ENCODE results near the gene SLC2A14.
"Not testable (repeated sequence)": the region's sequence is repeated elsewhere in the genome, so short reads cannot be mapped to it uniquely, and the experiment has no call there.

Gene SLC2A14

DNA sequence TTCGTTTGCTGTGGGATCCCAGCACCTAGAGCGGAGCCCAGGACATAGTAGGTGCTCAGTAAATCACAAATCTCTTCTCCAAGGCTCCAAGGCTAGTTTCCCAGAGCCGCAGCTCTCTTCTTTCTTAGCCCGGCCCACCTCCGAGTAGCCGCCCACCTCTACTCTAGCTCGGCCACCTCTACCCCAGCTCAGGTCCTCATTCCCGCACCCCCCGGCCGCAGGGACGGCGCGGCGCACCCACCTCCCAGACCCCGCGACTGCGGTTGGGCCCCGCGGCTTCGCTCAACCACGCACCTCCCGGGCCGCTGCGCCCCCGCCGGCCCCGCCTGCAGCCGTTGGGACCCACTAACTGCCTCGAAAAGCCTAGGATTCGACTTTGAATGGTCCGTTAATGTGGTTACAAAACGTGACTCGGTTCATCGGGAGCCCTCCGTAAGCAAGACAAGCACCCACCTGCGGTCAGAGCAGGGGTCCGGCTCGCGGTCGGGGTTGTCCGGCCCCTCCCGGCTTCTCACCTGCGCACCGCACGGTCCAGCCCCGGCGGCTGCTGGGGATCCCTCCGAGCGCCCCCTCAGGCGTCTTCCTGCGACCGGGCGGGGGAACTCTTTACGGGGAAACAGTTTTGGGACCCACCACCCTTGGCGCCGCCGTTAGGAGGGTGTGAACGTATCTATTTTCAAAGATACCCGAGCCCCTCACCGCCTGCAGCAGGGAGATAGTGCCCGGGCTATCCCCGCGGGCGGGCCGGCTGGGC lies at the start of gene SLC2A14:
SLC2A14 (minus strand) TSS at position 350 of the 754 bp plus-strand sequence. CDS start 3,035 bp downstream, outside the sequence.
- DNase-seq (ENCODE audit: low read depth in 2 of 2): no peak

DNA sequence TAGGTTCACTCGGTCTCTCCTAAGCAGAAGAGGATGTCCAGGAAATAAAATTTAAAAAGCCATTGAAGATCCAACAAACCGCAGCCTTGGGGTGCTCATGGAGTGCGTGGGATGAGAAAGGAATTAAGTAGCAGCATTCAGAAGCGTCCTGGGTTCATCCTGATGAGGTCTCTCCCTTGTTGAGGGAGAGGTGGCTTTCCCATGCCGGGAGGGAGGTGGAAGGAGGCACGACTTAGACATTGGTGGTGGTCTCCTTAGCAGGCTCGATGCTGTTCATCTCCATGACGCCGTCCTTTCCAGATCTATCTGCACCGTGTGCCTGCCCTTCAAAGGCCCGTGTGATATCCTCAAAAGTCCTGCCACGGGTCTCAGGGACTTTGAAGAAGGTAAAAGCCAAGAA lies 48.5 kb upstream of the SLC2A14 start:
- DNase-seq (ENCODE audit: low read depth in 2 of 2): not testable (repeated sequence)

DNA sequence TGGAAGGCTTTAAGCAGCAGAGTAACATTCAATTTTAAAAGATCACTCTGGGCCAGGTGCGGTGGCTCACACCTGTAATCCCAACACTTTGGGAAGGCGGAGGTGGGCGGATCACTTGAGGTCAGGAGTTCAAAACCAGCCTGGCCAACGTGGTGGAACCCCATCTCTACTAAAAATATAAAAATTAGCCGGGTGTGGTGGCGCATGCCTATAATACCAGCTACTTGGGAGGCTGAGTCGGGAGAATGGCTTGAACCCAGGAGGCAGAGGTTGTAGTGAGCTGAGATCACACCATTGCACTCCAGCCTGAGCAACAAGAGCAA lies 45.5 kb upstream of the SLC2A14 start:
- not testable (repeated sequence) for DNase-seq (ENCODE audit: low read depth in 2 of 2)

DNA sequence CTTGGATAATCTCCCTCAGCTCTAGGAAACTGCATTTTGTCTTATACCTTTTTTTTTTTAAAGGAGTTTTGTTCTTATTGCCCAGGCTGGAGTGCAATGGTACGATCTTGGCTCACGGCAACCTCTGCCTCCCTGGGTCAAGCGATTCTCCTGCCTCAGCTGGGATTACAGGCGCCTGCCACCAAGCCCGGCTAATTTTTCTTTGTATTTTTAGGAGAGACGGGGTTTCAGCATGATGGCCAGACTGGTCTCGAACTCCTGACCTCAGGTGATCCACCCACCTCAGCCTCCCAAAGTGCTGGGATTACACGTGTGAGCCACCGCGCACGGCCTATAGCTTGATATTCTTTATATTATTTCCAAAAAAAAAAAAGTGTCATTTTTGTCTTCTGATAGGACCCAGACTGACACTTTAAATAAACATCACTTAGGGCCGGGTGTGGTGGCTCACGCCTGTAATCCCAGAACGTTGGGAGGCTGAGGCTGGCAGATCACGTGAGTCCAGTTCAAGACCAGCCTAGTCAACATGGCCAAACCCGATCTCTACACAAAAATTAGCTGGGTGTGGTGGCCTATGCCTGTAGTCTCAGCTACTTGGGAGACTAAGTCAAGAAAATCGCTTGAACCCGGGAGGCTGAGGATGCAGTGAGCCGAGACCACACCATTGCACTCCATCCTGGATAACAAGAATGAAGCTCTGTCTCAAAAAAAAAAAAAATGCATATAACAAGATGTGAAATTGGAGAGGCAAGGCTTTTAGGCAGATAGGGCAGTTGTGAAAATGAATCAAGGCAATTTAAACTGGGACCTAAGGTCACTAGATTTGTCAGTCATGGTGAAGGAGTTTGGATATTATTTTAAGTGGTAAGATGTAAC lies 44.9 kb upstream of the SLC2A14 start:
- DNase-seq (ENCODE audit: low read depth in 2 of 2): no peak

DNA sequence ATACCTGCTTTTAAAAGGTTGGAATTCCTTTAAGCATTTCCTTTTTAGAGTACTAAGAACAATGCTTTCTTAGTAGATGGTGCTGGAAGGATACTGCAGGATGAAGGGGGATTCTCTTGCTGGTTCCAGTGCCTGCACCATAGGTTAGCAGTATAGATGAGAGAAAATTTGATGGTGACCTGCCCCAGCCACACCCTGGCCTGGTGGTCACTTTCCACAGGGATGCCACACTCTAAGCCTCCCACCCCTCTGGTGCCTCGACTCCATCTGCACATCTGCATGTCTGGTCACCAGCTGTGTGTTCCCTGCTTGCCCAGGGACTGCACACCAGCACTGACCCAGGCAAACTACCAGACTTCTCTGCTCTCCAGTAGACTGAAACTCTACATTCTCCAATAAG lies 44.2 kb upstream of the SLC2A14 start:
- no peak for DNase-seq (ENCODE audit: low read depth in 2 of 2)

DNA sequence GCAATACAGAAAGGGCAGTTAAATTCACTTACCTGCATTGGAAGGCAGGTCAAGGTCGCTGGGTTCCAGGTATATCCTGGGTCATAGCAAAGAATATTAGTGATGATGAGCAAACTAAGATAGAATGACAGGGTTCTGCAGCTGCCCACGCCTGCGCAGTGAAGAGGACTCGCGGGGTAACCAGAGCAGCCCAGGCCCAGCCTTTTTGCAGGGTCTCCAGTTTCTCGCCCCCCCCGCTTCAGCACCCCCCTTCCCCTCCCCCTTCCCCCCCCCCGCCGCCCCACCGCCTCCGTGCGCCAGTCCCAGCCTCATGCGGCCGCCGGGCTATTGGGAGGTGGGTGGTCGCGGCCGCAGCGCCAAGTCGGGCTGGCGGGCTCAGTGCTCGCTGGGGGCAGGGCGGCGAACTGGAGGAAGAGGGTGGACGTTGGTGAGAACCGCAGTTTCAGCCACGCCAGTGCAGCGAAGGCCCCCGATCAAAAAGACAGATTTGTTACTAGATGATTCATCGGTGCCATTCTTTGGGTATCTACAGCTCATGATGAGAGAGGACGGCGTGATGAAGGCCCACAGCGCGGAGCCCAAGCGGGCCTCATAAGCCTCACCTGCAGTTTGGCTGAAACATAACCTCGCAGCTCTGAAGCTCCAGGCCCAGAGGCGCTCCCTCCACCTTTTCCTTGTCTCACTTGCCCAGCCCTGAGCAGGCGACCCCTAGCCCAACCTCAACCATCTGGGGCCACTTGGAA lies 43.1 kb upstream of the SLC2A14 start:
- no peak for DNase-seq (ENCODE audit: low read depth in 2 of 2)

DNA sequence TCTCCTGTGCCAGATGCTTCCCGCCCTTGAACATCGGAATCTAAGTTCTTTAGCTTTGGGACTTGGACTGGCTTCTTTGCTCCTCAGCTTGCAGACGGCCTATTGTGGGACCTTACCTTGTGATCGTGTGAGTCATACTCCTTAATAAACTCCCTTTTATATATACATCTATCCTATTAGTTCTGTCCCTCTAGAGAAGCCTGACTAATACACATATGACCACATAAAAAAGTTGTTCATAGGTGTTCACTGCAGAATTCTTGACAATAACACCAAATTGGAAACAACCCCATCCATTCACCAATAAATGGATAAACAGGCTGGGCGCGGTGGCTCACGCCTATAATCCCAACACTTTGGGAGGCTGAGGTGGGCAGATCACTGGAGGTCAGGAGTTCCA lies 37.4 kb upstream of the SLC2A14 start:
- DNase-seq (ENCODE audit: low read depth in 2 of 2): not testable (repeated sequence)

- peak in 1 of 2 donors; percentile 10 for DNase-seq (ENCODE audit: low read depth in 2 of 2)
These were observed 34.3 kb upstream of the SLC2A14 start for GRCh38 chr12:7907009-7907408.

DNA sequence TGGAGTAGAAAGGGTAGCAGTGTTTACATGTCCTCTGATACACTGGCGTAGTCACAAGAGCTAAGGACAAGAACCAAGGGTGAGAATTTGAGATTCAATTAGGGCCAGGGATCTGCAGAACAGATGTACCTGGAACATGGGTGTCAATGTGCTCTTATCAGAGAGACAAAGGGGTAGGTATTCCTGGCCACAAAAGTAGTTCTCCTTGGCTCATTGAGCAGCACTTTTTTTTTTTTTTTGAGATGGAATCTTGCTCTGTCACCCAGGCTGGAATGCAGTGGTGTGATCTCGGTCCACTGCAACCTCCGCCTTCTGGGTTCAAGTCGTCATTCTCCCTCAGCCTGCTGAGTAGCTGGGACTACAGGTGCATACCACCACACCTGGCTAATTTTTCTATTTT lies 33.6 kb upstream of the SLC2A14 start:
- DNase-seq (ENCODE audit: low read depth in 2 of 2): not testable (repeated sequence)

- DNase-seq (ENCODE audit: low read depth in 2 of 2): not testable (repeated sequence)
These were observed 32.9 kb upstream of the SLC2A14 start for GRCh38 chr12:7905600-7906125.

DNA sequence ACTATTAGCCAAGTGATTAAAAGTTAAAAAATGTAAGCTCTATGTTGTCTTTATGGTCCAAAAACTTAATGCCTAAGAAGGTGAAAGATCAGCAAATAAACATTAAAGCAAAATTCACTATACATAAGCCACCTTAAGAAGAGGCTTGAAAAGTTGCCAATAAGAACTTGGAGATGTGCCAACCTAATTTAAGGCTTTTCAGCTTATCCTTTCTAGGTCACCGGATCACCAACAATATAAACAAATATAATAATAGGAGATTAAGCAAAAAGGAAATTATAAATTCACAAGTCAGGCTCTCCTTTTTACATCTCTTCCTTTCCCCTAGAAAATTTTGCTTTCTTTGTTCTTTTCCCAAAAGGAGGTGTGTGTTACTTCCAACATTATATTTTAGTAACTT lies 32.4 kb upstream of the SLC2A14 start:
- no peak for DNase-seq (ENCODE audit: low read depth in 2 of 2)

DNA sequence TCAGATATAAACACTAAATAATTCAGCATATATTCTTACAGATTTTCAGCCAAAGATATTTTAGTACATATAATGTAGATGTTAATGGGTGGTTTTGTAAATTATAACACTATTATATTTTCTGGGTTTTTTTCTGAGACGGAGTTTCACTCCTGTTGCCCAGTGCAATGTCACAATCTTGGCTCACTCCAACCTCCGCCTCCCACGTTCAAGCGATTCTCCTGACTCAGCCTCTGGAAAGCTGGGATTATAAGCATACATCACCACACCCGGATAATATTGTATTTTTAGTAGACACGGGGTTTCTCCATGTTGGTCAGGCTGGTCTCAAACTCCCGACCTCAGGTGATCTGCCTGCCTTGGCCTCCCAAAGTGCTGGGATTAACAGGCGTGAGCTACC lies 29.7 kb upstream of the SLC2A14 start:
- not testable (repeated sequence) for DNase-seq (ENCODE audit: low read depth in 2 of 2)

DNA sequence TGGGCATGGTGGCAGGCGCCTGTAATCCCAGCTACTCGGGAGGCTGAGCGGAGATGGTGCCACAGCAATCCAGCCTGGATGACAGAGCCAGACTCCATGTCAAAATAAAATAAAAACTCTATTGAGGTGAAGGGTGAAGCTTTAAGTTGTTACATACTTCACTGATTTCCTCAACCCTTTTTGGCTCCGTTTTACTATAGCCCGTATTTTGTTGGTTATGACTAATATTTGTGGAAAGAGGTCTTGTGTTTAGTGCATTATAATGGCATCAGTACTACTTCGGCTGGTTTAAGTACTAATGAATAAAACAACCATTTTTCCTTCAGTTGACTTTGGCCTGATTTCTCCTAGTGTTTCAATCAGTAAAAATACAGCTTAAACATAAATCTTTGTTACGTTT lies 27.0 kb upstream of the SLC2A14 start:
- DNase-seq (ENCODE audit: low read depth in 2 of 2): no peak

DNA sequence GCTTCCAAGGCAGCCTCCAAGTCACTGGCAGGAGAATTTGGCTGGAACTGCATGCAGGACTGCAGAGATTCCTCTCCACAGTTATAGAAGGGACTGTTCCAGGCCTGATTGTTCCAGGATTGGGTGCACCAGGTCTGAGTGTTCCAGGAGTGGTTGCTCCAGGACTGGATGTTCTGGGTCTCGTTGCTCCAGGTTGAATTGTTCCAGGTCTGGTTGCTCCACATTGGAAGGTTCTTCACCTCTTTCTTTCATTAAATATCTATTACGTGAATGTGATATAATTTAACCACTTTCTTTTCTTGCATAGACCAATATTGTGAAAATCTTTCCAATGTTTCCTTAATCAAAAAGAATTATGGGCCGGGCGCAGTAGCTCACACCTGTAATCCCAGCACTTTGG lies 24.0 kb upstream of the SLC2A14 start:
- not testable (repeated sequence) for DNase-seq (ENCODE audit: low read depth in 2 of 2)

DNA sequence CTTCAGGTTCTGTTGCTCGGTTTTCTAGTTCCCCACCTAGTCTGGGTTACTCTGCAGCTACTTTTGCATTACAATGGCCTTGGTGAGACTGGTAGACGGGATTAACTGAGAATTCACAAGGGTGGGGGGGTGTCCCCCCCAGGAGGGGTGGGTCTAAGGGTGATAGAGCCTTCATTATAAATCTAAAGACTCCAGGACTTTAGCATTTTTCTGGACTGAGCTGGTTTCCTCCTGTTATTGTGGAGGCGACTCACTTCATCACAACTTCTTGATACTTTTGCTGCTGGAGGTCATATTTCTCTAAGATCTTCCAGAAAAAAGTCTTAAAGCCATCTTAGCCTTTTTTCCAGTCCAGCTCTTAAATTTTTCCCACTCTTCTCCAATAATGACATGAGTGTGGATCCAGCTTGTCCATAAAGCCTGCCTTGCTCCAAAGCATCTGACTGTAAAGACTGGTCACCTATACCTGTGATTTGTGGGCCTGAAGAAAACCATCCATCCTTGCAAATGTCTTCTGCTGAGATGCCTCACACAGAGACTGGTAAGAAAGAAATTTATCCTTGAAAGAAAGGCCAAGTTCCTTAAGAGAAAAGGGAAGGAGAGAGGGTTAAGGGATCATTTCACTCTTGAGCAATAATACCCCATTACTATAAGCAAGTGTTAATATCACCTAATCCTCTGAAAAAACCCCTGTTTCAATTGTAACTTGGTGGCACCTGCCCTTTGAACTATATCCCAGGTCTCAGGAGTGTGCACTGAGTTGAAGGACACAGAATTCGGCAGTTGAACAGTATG lies 19.7 kb upstream of the SLC2A14 start:
- no peak for DNase-seq (ENCODE audit: low read depth in 2 of 2)

- DNase-seq (ENCODE audit: low read depth in 2 of 2): no peak
These were observed 12.0 kb upstream of the SLC2A14 start for GRCh38 chr12:7884689-7885088.

- not testable (repeated sequence) for DNase-seq (ENCODE audit: low read depth in 2 of 2)
These were observed 9.0 kb upstream of the SLC2A14 start for GRCh38 chr12:7881736-7882120.

DNA sequence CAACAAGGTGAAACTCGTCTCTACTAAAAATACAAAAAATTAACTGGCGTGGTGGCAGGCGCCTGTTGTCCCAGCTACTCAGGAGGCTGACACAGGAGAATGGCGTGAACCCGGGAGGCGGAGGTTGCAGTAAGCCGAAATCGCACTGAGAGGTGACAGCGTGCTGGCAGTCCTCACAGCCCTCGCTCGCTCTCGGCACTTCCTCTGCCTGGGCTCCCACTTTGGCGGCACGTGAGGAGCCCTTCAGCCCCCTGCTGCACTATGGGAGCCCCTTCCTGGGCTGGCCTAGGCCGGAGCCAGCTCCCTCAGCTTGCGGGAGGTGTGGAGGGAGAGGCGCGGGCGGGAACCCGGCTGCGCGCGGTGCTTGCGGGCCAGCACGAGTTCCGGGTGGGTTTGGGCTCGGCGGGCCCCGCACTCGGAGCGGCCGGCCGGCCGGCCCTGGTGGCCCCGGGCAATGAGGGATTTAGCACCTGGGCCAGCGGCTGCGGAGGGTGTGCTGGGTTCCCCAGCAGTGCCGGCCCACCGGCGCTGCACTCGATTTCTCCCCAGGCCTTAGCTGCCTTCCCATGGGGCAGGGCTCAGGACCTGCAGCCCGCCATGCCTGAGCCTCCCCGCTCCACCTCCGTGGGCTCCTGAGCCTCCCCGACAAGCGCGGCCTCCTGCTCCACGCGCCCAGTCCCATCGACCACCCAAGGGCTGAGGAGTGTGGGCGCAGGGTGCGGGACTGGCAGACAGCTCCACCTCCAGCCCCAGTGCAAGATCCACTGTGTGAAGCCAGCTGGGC lies 8.4 kb upstream of the SLC2A14 start:
- DNase-seq (ENCODE audit: low read depth in 2 of 2): not testable (repeated sequence)

DNA sequence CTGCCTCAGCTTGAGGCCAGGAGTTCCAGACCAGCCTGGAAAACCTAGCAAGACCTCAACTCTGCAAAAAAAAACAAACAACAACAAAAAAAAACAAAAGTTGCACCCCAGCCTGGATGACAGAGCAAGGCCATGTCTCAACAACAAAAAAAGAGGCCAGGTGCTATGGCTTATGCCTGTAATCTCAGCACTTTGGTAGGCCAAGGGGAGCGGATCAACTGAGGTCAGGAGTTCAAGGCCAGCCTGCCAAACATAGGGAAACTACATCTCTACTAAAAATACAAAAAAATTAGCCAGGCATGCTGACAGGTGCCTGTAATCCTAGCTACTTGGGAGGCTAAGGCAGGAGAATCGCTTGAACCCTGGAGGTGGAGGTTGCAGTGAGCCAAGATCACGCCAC lies 6.5 kb upstream of the SLC2A14 start:
- no peak for DNase-seq (ENCODE audit: low read depth in 2 of 2)

GRCh38 chr12:7877420-7877819 lies 4.7 kb upstream of the SLC2A14 start:
- no peak for DNase-seq (ENCODE audit: low read depth in 2 of 2)
